Upper lobe of right lung (tissue), 1 donor: ENCODE data around the gene RAPGEF2. TPM values are rescaled to one million over a fixed set of nuclear protein-coding genes. Genes with fewer than 3 reads are reported as not detected.

Experiments
- ATAC-seq: fragments of 200-7000 bp; cut with Tn5 transposase; one replicate; pipeline ENCODE4 v1.9.1; 2020; ENCODE audit warnings: mild to moderate bottlenecking, moderate library complexity
- DNase-seq: peaks from one replicate; pipeline ENCODE4 v3.0.0-alpha.2; 2020
- H3K27ac ChIP-seq: fragments of 200-600 bp; one replicate; pipeline ENCODE4 v1.8.0; 2022
- H3K27me3 ChIP-seq: fragments of 200-600 bp; one replicate; pipeline ENCODE4 v1.8.0; 2022; ENCODE audit warnings: mild to moderate bottlenecking
- H3K36me3 ChIP-seq: fragments of 200-600 bp; one replicate; pipeline ENCODE4 v1.8.0; 2022
- H3K4me1 ChIP-seq: fragments of 200-600 bp; one replicate; pipeline ENCODE4 v1.8.0; 2022
- H3K4me3 ChIP-seq: fragments of 200-600 bp; one replicate; pipeline ENCODE4 v1.8.0; 2022; ENCODE audit warnings: mild to moderate bottlenecking
- H3K9me3 ChIP-seq: fragments of 200-600 bp; one replicate; pipeline ENCODE4 v1.8.0; 2022
- CTCF ChIP-seq: fragments of 200-600 bp; IDR thresholded peaks from one replicate; pipeline ENCODE4 v1.8.0; 2022; ENCODE audit warnings: antibody characterized with exemption
- intact Hi-C: fragments of 100-400 bp; cut with DNase I; formaldehyde crosslinking; loops from one replicate; pipeline ENCODE4 v1.11.0; 2022
- total RNA-seq: library from RNA; stranded (reverse); fragmentation: NEBNext Ultra II Directional; extraction: Animal tissue kit (Norgen Biotek cat#: 25700); gene quantifications from one replicate; pipeline ENCODE4 v1.2.1, GENCODE V29; 2021
- donor health status: DM: no; HTN: yes; CAD: no; lungs with severe emphysema.

The RAPGEF2 gene
- total RNA-seq, 1 donor from 2014 or later: 61.3 TPM

- Histone ChIP-seq H3K36me3 (no peaks in the 10 kb centered on the region), H3K4me3 (no peak overlapping the region), H3K27ac (no peak overlapping the region), H3K9me3 (no peaks in the 10 kb centered on the region), H3K27me3 (no peaks in the 10 kb centered on the region), H3K4me1 (peaks cover 2% of the 10 kb centered on the region)
- TF ChIP-seq CTCF: no peak
- ATAC-seq (no peak), DNase-seq (no peak)
- intact Hi-C loops: no loop called here
Measured at GRCh38 chr4:159121371-159121770, 18.5 kb downstream of the RAPGEF2 start.

DNA sequence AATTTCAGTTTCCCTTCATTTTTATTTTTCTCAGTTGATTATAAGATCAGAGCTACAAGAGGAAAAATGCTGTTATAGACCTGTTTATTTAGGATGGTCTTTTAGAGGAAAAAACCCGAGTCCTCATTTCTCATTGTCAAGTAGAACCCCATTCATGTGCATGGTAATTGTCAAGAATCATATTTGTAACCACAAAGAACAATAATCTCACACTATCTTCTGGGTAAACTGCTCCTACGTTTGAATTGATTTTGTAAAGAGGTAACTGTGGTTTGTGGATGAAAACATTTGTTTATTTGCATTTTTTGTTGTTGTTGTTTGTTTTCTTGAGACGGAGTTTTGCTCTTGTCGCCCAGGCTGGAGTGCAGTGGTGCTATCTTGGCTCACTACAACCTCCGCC lies 23.8 kb downstream of the RAPGEF2 start:
- peaks cover 16% of the 10 kb centered on the region for H3K4me1 ChIP-seq

GRCh38 chr4:159127745-159128518 lies 25.1 kb downstream of the RAPGEF2 start:
- no peak for TF ChIP-seq CTCF
- H3K27ac ChIP-seq: no peak overlapping the region
- no peak overlapping the region for H3K4me3 ChIP-seq
- no peaks in the 10 kb centered on the region for H3K36me3 ChIP-seq
- H3K9me3 ChIP-seq: no peaks in the 10 kb centered on the region
- no peak for DNase-seq
- peaks cover 16% of the 10 kb centered on the region for H3K4me1 ChIP-seq
- no peaks in the 10 kb centered on the region for H3K27me3 ChIP-seq
- no peak for ATAC-seq
- intact Hi-C loops: no loop called here

More for the DNA sequence above, 23.8 kb downstream of the RAPGEF2 start:
- no peak for TF ChIP-seq CTCF
- Histone ChIP-seq H3K27me3 (no peaks in the 10 kb centered on the region), H3K4me3 (no peak overlapping the region), H3K27ac (no peak overlapping the region), H3K36me3 (no peaks in the 10 kb centered on the region), H3K9me3 (no peaks in the 10 kb centered on the region)
- intact Hi-C loops: no loop called here
- ATAC-seq (no peak), DNase-seq (no peak)

DNA sequence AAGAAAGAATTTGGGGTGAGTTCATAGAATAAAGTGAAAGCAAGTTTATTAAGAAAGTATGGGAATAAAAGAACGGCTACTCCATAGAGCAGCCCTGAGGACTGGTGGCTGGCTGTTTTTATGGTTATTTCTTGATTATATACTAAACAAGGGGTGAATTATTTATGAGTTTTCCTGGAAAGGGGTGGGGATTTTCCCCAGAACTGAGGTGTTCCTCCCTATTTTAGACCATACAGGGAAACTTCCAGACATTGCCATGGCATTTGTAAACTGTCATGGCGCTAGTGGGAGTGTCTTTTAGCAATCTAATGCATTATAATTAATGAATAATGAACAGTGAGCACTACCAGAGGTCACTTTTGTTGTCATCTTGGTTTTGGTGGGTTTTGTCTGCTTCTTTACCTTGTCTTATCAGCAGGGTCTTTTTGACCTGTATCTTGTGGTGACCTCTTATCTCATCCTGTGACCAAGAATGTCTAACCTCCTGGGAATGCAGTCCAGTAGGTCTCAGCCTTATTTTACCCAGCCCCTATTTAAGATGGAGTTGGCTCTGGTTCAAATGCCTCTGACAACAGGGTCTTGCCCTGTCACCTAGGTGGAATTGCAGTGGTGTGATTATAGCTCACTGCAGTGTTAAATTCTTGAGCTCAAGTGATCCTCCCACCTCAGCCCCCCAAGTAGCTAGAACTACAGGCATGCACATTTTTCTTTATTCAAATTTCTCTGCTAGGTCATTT lies 27.1 kb downstream of the RAPGEF2 start:
- Histone ChIP-seq H3K36me3 (no peaks in the 10 kb centered on the region), H3K27ac (no peak overlapping the region), H3K4me3 (no peak overlapping the region), H3K4me1 (peaks cover 16% of the 10 kb centered on the region), H3K9me3 (no peaks in the 10 kb centered on the region), H3K27me3 (no peaks in the 10 kb centered on the region)
- ATAC-seq: no peak
- intact Hi-C loops: no loop called here
- TF ChIP-seq CTCF: no peak
- no peak for DNase-seq

GRCh38 chr4:159131564-159131963 lies 28.7 kb downstream of the RAPGEF2 start:
- no peak for ATAC-seq
- no peak for DNase-seq
- intact Hi-C loops: no loop called here
- Histone ChIP-seq H3K27ac (no peak overlapping the region), H3K4me1 (peaks cover 12% of the 10 kb centered on the region), H3K9me3 (no peaks in the 10 kb centered on the region), H3K27me3 (no peaks in the 10 kb centered on the region), H3K36me3 (no peaks in the 10 kb centered on the region), H3K4me3 (no peak overlapping the region)
- TF ChIP-seq CTCF: no peak
